HEK293 (cell line): ENCODE data around the gene RASL10B.

ENCODE experiments used
- ATF2 ChIP-seq: fragments of 450-650 bp; formaldehyde crosslinking; IDR thresholded peaks from 2 replicates; pipeline ENCODE4 v1.5.1; 2016; ENCODE audit warnings: missing biosample characterization, missing genetic modification characterization, low read depth
- ZBTB20 ChIP-seq: fragments of 450-650 bp; formaldehyde crosslinking; IDR thresholded peaks from 2 replicates; pipeline ENCODE4 v1.5.1; 2016; ENCODE audit warnings: missing biosample characterization, missing genetic modification characterization
- ZNF274 ChIP-seq, 2 experiments: fragments of 200-500 bp in 1 of 2; fragments of 450-650 bp in 1 of 2; sonication (Bioruptor generic) in 1 of 2; formaldehyde crosslinking in 1 of 2; IDR thresholded peaks; 2 replicates each; pipeline versions ENCODE4 v1.5.1 to v1.6.1; 2014 to 2016; ENCODE audit warnings: borderline replicate concordance in 1 of 2, inconsistent platforms in 1 of 2, low read length in 1 of 2, missing biosample characterization in 1 of 2, missing genetic modification characterization in 1 of 2
- TF ChIP-seq, protein P1 (sequence below): fragments of 450-650 bp; formaldehyde crosslinking; IDR thresholded peaks from 2 replicates; pipeline ENCODE4 v1.5.1; 2016; ENCODE audit warnings: missing biosample characterization, missing genetic modification characterization, borderline replicate concordance

DNA sequence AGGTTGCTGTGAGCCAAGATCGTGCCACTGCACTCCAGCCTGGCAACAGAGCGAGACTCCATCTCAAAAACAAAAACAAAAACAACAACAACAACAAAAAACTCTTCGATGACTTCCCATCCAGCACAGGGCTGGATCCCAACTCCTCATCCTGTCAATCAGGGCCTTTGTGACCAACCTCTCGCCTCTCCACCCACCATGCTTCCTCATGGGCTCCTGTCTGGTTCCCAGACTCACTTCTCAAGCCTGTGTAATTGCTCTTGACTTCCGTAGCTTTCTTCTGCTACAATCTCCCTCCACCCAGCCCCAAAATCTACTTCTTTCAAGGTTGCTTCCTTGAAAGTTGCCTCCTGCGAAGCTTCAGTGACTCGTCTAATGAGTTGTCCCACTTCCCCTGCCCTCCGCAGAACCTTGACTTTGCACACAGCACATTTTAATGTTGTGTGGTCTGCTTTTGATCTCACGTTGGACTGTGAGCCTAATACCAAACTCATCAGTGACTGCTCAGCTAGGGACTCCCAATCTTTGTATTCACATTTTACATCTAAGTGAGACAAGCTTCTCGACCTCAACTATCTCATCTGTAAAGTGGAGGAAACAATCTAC, 936 bp upstream of the RASL10B start:
- TF ChIP-seq ZNF274 (IDR thresholded peaks at IDR 0.05; ENCODE audit: low read length) (no peak), ZNF274 (tag by site-specific recombination; IDR thresholded peaks at IDR 0.05; ENCODE audit: borderline replicate concordance) (no peak), ZBTB20 (tag by site-specific recombination) (no peak), ATF2 (tag by site-specific recombination) (no peak)
- TF ChIP-seq, protein P1, sequence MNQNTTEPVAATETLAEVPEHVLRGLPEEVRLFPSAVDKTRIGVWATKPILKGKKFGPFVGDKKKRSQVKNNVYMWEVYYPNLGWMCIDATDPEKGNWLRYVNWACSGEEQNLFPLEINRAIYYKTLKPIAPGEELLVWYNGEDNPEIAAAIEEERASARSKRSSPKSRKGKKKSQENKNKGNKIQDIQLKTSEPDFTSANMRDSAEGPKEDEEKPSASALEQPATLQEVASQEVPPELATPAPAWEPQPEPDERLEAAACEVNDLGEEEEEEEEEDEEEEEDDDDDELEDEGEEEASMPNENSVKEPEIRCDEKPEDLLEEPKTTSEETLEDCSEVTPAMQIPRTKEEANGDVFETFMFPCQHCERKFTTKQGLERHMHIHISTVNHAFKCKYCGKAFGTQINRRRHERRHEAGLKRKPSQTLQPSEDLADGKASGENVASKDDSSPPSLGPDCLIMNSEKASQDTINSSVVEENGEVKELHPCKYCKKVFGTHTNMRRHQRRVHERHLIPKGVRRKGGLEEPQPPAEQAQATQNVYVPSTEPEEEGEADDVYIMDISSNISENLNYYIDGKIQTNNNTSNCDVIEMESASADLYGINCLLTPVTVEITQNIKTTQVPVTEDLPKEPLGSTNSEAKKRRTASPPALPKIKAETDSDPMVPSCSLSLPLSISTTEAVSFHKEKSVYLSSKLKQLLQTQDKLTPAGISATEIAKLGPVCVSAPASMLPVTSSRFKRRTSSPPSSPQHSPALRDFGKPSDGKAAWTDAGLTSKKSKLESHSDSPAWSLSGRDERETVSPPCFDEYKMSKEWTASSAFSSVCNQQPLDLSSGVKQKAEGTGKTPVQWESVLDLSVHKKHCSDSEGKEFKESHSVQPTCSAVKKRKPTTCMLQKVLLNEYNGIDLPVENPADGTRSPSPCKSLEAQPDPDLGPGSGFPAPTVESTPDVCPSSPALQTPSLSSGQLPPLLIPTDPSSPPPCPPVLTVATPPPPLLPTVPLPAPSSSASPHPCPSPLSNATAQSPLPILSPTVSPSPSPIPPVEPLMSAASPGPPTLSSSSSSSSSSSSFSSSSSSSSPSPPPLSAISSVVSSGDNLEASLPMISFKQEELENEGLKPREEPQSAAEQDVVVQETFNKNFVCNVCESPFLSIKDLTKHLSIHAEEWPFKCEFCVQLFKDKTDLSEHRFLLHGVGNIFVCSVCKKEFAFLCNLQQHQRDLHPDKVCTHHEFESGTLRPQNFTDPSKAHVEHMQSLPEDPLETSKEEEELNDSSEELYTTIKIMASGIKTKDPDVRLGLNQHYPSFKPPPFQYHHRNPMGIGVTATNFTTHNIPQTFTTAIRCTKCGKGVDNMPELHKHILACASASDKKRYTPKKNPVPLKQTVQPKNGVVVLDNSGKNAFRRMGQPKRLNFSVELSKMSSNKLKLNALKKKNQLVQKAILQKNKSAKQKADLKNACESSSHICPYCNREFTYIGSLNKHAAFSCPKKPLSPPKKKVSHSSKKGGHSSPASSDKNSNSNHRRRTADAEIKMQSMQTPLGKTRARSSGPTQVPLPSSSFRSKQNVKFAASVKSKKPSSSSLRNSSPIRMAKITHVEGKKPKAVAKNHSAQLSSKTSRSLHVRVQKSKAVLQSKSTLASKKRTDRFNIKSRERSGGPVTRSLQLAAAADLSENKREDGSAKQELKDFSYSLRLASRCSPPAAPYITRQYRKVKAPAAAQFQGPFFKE (tag by site-specific recombination), result no peak
